Chondrocyte (in vitro differentiated cells): ENCODE results near the gene TMTC4. TPM values are rescaled to one million over a fixed set of nuclear protein-coding genes. Genes with fewer than 3 reads are reported as not detected.

ENCODE experiments used
- DNase-seq: peaks from one replicate; pipeline ENCODE4 v3.0.0; 2021; ENCODE audit warnings: mixed read lengths, low spot score
- H3K27ac Mint-ChIP-seq: one replicate; pipeline ENCODE4 v1.8.0; 2021; ENCODE audit warnings: mild to moderate bottlenecking, moderate library complexity, mixed read lengths; ENCODE audit not compliant: unreplicated experiment
- H3K27me3 Mint-ChIP-seq: 2 replicates; pipeline ENCODE4 v1.8.0; 2021; ENCODE audit warnings: low read depth, mixed read lengths
- H3K36me3 Mint-ChIP-seq: 2 replicates; pipeline ENCODE4 v1.8.0; 2021; ENCODE audit warnings: low read depth, mixed read lengths
- H3K4me1 Mint-ChIP-seq: 2 replicates; pipeline ENCODE4 v1.8.0; 2021; ENCODE audit warnings: low read depth, mild to moderate bottlenecking, mixed read lengths
- H3K4me3 Mint-ChIP-seq: one replicate; pipeline ENCODE4 v1.8.0; 2021; ENCODE audit warnings: mild to moderate bottlenecking, moderate library complexity, mixed read lengths; ENCODE audit not compliant: unreplicated experiment
- H3K9me3 Mint-ChIP-seq: 2 replicates; pipeline ENCODE4 v1.8.0; 2021; ENCODE audit warnings: low read depth, mixed read lengths
- total RNA-seq: library from RNA; stranded (reverse); gene quantifications from 3 replicates; pipeline ENCODE4 v1.2.1, GENCODE V29; 2021
- TF ChIP-seq, protein P1 (sequence below): fragments of 200-600 bp; sonication (generic); IDR thresholded peaks from 2 replicates; pipeline ENCODE4 v1.5.0; 2021; ENCODE audit warnings: antibody characterized with exemption, mild to moderate bottlenecking, moderate library complexity

The TMTC4 gene
- total RNA-seq, 1 donor from 2014 or later: 11.5 TPM

DNA sequence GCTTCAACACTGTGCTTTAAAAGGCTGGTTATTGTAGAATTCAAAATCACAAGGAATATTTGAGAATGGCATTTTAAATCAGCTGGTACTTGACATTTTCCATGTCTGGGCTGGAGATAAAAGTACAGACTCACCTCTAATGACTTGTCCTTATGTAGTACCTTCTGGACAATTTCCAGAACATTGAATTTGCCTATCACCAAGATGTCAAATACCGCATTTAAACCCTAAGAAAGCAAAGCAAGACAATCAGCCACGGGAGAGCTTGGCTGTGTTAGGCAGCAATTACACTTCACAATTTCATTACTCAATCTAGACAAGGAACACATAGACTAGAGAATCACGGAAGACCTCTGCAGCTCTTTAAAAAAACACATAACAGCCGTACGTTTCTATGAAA lies 36.8 kb downstream of the TMTC4 start:
- no peak overlapping the region for H3K4me3 Mint-ChIP-seq
- H3K9me3 Mint-ChIP-seq: no peaks in the 10 kb centered on the region
- H3K27me3 Mint-ChIP-seq: no peaks in the 10 kb centered on the region
- TF ChIP-seq, protein P1, sequence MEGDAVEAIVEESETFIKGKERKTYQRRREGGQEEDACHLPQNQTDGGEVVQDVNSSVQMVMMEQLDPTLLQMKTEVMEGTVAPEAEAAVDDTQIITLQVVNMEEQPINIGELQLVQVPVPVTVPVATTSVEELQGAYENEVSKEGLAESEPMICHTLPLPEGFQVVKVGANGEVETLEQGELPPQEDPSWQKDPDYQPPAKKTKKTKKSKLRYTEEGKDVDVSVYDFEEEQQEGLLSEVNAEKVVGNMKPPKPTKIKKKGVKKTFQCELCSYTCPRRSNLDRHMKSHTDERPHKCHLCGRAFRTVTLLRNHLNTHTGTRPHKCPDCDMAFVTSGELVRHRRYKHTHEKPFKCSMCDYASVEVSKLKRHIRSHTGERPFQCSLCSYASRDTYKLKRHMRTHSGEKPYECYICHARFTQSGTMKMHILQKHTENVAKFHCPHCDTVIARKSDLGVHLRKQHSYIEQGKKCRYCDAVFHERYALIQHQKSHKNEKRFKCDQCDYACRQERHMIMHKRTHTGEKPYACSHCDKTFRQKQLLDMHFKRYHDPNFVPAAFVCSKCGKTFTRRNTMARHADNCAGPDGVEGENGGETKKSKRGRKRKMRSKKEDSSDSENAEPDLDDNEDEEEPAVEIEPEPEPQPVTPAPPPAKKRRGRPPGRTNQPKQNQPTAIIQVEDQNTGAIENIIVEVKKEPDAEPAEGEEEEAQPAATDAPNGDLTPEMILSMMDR: no peak
- DNase-seq: no peak
- H3K36me3 Mint-ChIP-seq: peaks cover 29% of the 10 kb centered on the region
- H3K27ac Mint-ChIP-seq: no peak overlapping the region
- no peaks in the 10 kb centered on the region for H3K4me1 Mint-ChIP-seq

- TF ChIP-seq, protein P1: no peak
- DNase-seq: no peak
- Mint-ChIP-seq H3K27me3 (no peaks in the 10 kb centered on the region), H3K36me3 (peaks cover 29% of the 10 kb centered on the region), H3K4me3 (no peak overlapping the region), H3K4me1 (no peaks in the 10 kb centered on the region), H3K9me3 (no peaks in the 10 kb centered on the region), H3K27ac (no peak overlapping the region)
These were observed 37.2 kb downstream of the TMTC4 start for GRCh38 chr13:100637380-100637779.

DNA sequence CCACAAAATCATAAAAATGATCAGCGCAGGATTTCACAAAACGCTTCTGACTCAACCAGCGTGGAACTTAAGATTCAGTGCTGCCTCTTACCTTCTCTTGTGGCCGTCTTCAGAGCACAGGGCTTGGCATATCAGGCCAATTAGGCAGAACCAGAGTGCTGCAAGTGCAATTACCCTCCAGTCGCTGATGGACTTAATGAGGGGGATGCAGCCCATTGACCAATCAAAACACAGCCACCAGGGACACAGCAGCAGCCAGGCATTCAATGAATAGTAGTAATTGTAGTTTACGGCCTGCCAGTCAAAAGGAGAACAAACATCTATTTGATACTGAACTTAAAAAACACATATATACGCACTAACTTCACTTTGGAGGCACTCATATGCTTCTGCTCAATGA lies 38.2 kb downstream of the TMTC4 start:
- H3K4me1 Mint-ChIP-seq: no peaks in the 10 kb centered on the region
- TF ChIP-seq, protein P1: no peak
- H3K9me3 Mint-ChIP-seq: no peaks in the 10 kb centered on the region
- peaks cover 27% of the 10 kb centered on the region for H3K36me3 Mint-ChIP-seq
- H3K27ac Mint-ChIP-seq: no peak overlapping the region
- no peak for DNase-seq
- no peak overlapping the region for H3K4me3 Mint-ChIP-seq
- H3K27me3 Mint-ChIP-seq: no peaks in the 10 kb centered on the region

DNA sequence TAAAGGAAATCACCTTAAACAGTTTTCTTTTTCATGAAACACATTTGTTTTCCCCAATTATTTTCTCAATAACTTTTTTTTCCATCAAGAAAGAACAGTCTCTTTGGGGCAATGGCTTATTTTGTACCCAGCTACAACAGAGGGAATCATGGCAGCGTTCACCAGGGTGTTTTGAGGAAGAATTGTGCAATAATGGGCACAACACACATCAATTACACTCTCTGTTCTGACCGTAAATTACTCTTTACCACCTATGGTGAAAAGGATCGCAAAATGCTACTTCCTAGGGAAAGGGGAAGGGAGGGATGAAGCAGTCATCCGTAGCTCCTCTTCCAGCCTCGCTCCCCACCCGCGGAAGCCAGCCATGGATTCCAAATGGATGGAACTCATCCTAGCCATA lies 38.6 kb downstream of the TMTC4 start:
- Mint-ChIP-seq H3K4me3 (no peak overlapping the region), H3K27me3 (no peaks in the 10 kb centered on the region), H3K27ac (no peak overlapping the region), H3K36me3 (peaks cover 23% of the 10 kb centered on the region), H3K4me1 (no peaks in the 10 kb centered on the region), H3K9me3 (no peaks in the 10 kb centered on the region)
- TF ChIP-seq, protein P1: no peak
- DNase-seq: no peak

- Mint-ChIP-seq H3K27me3 (no peaks in the 10 kb centered on the region), H3K36me3 (peaks cover 23% of the 10 kb centered on the region), H3K4me3 (no peak overlapping the region), H3K27ac (no peak overlapping the region), H3K4me1 (no peaks in the 10 kb centered on the region), H3K9me3 (no peaks in the 10 kb centered on the region)
- TF ChIP-seq, protein P1: no peak
- no peak for DNase-seq
These were observed 39.9 kb downstream of the TMTC4 start for GRCh38 chr13:100634696-100635095.
